ENCODE data around the gene IL18RAP. TPM values are rescaled to one million over a fixed set of nuclear protein-coding genes. Genes with fewer than 3 reads are reported as not detected.

Gene IL18RAP, protein sequence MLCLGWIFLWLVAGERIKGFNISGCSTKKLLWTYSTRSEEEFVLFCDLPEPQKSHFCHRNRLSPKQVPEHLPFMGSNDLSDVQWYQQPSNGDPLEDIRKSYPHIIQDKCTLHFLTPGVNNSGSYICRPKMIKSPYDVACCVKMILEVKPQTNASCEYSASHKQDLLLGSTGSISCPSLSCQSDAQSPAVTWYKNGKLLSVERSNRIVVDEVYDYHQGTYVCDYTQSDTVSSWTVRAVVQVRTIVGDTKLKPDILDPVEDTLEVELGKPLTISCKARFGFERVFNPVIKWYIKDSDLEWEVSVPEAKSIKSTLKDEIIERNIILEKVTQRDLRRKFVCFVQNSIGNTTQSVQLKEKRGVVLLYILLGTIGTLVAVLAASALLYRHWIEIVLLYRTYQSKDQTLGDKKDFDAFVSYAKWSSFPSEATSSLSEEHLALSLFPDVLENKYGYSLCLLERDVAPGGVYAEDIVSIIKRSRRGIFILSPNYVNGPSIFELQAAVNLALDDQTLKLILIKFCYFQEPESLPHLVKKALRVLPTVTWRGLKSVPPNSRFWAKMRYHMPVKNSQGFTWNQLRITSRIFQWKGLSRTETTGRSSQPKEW
- under 1 TPM; 0.12 to 0.45 (median 0.38) TPM for total RNA-seq
- polyA plus RNA-seq = under 1 TPM; 0.04 to 0.10 (median 0.10) TPM
- long read RNA-seq, donor 1 = 0 reads
- long read RNA-seq, donor 2 = 0 reads

DNA sequence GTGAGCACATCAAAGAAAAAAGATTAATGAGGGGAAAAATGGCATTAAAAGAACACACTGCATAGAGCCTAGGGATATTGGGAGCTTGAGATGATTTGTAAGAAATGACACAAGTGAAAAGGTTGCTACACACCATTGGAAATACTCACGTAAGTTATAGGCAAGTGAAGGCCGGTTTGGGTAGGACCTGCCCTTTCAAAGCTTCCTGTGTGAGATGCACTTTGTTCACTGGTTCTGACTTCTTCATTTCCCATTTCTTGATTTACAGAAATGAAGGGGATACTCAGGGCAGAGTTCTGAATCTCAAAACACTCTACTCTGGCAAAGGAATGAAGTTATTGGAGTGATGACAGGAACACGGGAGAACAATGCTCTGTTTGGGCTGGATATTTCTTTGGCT, at the start of gene IL18RAP:
Gene IL18RAP, plus strand, starts transcription at position 251 of the 400 bp plus-strand sequence. Its CDS starts 118 bp downstream, at position 369.
- Histone ChIP-seq H3K4me1 (no peaks in the 10 kb centered on the region), H3K27me3 (ENCODE audit: insufficient read depth in 3 of 3, low read length in 2 of 3) (peaks cover 0 to 2% (median 1%) of the 10 kb centered on the region in 3 donors), H3K9me3 (peaks cover 2% of the 10 kb centered on the region), H3K4me3 (no peak within 1 kb of the TSS), H3K27ac (no peak within 1 kb of the TSS), H3K36me3 (ENCODE audit: insufficient read depth in 1 of 2, low read depth in 1 of 2) (no peaks in the 10 kb centered on the region)
- intact Hi-C loops (cut with DNase I) = no loop called here
- no peak for ATAC-seq
- TF ChIP-seq, protein P1, sequence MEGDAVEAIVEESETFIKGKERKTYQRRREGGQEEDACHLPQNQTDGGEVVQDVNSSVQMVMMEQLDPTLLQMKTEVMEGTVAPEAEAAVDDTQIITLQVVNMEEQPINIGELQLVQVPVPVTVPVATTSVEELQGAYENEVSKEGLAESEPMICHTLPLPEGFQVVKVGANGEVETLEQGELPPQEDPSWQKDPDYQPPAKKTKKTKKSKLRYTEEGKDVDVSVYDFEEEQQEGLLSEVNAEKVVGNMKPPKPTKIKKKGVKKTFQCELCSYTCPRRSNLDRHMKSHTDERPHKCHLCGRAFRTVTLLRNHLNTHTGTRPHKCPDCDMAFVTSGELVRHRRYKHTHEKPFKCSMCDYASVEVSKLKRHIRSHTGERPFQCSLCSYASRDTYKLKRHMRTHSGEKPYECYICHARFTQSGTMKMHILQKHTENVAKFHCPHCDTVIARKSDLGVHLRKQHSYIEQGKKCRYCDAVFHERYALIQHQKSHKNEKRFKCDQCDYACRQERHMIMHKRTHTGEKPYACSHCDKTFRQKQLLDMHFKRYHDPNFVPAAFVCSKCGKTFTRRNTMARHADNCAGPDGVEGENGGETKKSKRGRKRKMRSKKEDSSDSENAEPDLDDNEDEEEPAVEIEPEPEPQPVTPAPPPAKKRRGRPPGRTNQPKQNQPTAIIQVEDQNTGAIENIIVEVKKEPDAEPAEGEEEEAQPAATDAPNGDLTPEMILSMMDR (IDR thresholded peaks at IDR 0.05) = no peak
- WGBS, 3 donors = 66 to 78% (median 67%) methylated on average over 3 of the region's 3 CpGs
- no peak for DNase-seq

DNA sequence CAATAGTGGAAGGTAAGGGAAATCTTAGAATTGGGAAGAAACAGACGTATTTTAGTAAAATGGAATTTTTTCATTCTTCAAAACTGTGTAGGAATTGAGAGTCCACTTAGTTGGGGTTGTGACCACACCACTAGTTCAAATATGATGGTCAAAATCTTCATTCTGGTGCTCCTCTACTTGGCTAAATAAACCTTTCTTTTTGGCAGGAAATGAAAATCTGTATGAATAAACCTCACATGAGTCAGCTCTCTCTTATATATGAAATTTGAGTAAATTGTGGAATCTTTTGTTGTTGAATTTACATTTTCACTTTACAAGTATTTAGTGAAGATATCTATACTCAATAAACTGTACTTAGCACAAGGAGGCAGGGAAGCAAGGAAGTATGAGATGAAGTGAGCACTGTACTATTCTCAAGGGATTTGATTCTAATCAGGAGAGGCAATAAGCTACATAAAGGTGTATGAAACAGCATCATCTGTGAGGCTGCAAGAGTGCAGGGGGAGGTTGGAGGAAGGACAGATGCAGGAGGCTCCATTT, 46.8 kb upstream of the IL18RAP start:
- no peak for ATAC-seq
- no peak overlapping the region for H3K4me3 ChIP-seq
- no peaks in the 10 kb centered on the region for H3K4me1 ChIP-seq
- no peaks in the 10 kb centered on the region for H3K27me3 ChIP-seq (ENCODE audit: insufficient read depth in 3 of 3, low read length in 2 of 3)
- intact Hi-C loops (cut with DNase I) = no loop called here
- WGBS, 3 donors = 63 to 77% (median 71%) methylated on average over 1 of the region's 1 CpG
- H3K27ac ChIP-seq = no peak overlapping the region
- TF ChIP-seq, protein P1 (IDR thresholded peaks at IDR 0.05) = no peak
- H3K36me3 ChIP-seq (ENCODE audit: insufficient read depth in 1 of 2, low read depth in 1 of 2) = no peaks in the 10 kb centered on the region
- DNase-seq = no peak
- H3K9me3 ChIP-seq = no peaks in the 10 kb centered on the region

DNA sequence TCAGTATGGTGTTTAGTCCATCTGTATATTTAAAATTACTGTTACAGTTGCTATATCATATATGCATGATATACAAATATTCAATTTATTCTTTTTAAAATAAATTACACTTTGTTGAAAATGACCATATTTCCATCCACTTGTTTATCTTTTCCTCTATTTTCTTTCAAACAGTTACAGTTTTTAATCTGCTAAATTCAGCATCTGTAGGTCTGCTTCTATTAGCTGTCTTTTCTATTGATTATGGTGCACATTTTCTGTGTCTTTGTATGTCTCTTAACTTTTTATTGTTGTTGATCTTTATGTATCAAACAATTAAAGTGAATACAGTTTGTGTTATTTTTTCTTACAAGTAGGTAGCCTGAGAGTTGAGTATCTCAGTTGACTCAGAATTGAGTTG, 39.2 kb upstream of the IL18RAP start:
- Histone ChIP-seq H3K4me1 (no peaks in the 10 kb centered on the region), H3K36me3 (ENCODE audit: insufficient read depth in 1 of 2, low read depth in 1 of 2) (no peaks in the 10 kb centered on the region), H3K27me3 (ENCODE audit: insufficient read depth in 3 of 3, low read length in 2 of 3) (no peaks in the 10 kb centered on the region), H3K4me3 (no peak overlapping the region), H3K9me3 (peaks cover 20% of the 10 kb centered on the region), H3K27ac (no peak overlapping the region)
- DNase-seq = no peak
- TF ChIP-seq, protein P1 (IDR thresholded peaks at IDR 0.05) = no peak
- no peak for ATAC-seq
- intact Hi-C loops (cut with DNase I) = no loop called here

DNA sequence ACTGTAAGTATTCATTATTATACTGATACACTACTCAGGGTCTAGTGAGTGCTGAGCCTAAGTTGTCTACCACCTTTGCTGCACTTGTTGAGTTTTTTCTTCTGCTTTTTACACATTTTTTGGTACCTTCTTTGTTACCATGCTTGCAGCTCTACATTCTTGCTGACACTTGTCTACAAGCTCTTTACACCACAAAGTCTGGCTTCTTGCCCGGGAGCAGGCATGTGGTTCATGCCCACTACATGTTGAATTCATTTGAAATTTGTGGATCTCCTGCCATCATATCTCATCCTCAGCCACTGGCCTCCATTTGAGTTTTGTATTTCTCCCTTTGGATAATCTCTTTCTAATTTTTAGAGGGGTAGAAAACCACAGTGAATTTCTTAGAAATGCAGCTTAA, 37.4 kb upstream of the IL18RAP start:
- DNase-seq = no peak
- Histone ChIP-seq H3K4me1 (no peaks in the 10 kb centered on the region), H3K27me3 (ENCODE audit: insufficient read depth in 3 of 3, low read length in 2 of 3) (no peaks in the 10 kb centered on the region), H3K4me3 (no peak overlapping the region), H3K36me3 (ENCODE audit: insufficient read depth in 1 of 2, low read depth in 1 of 2) (no peaks in the 10 kb centered on the region), H3K27ac (no peak overlapping the region), H3K9me3 (peaks cover 20% of the 10 kb centered on the region)
- TF ChIP-seq, protein P1 (IDR thresholded peaks at IDR 0.05) = no peak
- intact Hi-C loops (cut with DNase I) = no loop called here
- ATAC-seq = no peak
- WGBS, 3 donors = 89 to 93% (median 90%) methylated on average over 1 of the region's 1 CpG

Data from psoas muscle (tissue), 8 donors.